Fibroblast of lung (primary cell): ENCODE data around the gene MYO18A.

Source experiments
- CTCF ChIP-seq, 2 donors: IDR thresholded peaks in 1 of 2; conservative IDR thresholded peaks in 1 of 2; 1 replicate in 1 of 2; 2 replicates in 1 of 2; pipeline ENCODE4 v1.5.1; 2011 to 2012; ENCODE audit warnings: low read length in 2 of 2, control low read depth in 1 of 2, inconsistent platforms in 1 of 2, low read depth in 1 of 2, mild to moderate bottlenecking in 1 of 2
- EZH2 ChIP-seq: IDR thresholded peaks from 2 replicates; pipeline ENCODE4 v1.5.1; 2012; ENCODE audit warnings: low read length, control low read depth, mild to moderate bottlenecking; ENCODE audit errors: missing control alignments

GRCh38 chr17:29079887-29080286 is 100.3 kb downstream of the MYO18A start:
- TF ChIP-seq CTCF (conservative IDR thresholded peaks at IDR 0.05 in 1 of 2, IDR thresholded peaks at IDR 0.05 in 1 of 2; ENCODE audit: low read depth in 1 of 2, low read length in 2 of 2) (no peak), EZH2 (no peak)
